Measurements from ENCODE around the gene STMND1.

STMND1 gene

DNA sequence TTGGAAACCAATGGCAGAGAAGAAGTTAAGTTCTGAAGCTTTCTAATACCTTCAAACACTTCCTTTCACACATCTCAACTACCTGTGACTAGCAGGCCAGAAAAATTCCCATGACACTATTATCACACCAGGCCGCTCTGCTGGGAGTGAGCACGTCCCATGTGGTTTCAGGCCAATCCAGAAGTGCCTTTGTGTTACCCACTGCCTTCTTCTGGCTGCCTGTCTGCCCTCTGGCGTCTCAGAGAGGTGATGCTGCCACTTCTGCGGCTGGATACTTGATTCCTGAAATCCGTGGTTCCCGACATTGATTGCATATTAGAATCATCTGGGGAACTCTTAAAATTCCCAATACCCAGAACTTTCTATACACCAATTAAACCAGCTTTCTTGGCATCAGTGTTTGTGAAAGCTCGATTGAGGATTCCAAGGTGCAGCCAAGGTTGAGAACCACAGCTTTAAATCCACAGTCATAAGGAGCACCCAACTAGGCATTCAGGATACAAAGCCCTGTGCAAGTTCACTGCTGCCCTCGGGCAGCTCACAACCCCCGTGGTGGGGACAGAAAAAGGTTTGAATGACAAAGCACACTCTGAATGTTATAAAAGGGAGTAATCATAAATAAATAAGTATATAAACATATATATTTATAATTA, 65.6 kb downstream of the STMND1 start:
- FAIRE-seq = no peak

GRCh38 chr6:17169291-17169690, 67.4 kb downstream of the STMND1 start:
- no peak for FAIRE-seq

GRCh38 chr6:17169711-17170110, 67.9 kb downstream of the STMND1 start:
- no peak for FAIRE-seq

GRCh38 chr6:17172836-17173470, 71.1 kb downstream of the STMND1 start:
- no peak for FAIRE-seq

DNA sequence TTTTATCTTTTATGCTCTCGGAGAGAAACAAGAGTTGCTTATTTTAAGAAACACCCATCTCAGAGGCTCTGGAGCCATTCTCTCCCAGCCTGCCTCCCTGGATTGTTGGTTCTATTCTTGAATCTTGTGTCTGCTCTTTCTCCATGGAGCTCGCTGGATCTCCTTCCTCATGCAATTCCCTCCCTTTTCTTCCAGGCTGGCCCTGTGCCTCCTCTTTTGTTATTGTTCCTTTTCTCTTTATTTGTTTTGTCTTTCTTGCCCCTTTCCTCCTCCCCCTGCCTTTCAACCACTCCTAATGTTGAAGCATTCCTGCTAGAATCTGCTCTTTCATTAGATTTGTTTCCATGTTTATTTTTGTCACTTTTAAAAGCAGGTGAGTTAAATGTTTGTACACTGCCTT, 76.5 kb downstream of the STMND1 start:
- no peak for FAIRE-seq

DNA sequence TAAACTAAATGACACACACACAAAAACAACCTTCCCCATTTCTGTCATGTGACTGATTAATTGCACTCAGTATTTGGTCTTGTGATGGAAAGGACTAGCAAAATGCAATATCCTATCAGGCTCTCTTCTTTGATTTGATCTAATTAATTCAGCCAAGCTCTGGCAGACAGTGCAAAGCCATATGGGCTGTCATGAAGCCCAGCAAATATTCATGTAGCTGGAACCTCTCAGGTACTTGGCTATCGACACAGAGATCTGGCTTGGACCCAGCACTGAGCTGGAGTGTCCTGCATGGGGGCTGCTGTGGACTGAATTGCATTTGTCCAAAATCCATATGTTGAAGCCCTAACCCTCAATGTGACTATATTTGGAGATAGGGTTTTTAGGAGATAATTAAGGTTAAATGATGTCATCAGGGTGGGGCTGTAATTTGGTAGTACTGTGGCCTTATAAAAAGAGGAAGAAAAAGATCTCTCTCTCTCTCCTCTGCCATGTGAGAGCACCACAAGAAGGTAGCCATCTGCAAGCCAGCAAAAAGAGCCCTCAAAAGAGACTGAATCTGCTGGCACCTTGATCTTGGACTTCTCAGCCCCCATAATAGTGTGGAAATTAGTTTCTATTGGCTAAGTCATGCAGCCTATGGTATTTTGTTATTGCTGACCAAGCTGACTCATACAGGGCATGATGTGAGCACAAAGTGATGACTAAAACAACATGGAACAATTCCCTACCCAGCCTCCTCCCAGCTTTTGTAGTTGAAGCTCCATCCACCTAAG, 77.1 kb downstream of the STMND1 start:
- no peak for FAIRE-seq

DNA sequence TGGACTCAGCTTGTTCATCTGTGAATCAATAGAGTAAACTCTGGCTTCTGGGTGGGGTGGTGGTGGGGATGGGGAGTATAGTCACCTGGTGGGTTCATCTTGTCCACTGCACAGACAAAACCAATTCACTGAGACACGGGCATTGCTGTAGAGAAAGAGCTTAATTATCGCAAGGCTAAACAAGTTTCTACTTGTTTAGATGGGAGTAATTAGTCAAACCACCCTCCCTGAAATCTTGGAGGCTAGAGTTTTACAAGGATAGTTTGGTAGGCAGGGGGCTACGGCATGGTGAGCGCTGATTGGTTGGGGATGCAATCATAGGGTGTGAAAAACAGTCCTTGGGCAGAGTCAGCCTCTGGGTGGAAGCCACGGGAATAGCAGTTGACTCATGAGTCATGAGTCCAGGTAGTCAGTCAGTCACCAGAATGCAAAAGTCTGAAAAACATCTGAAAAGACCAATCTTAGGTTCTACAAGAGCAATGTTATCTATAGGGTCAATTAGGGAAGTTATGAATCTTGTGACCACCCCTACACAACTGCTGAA, 77.8 kb downstream of the STMND1 start:
- FAIRE-seq = no peak
